Lower leg skin (tissue), 4 donors: ENCODE results near the gene EDNRA. TPM values are rescaled to one million over a fixed set of nuclear protein-coding genes. Genes with fewer than 3 reads are reported as not detected.

ENCODE experiments used
- DNase-seq, 2 donors: peaks; one replicate each; pipeline ENCODE4 v3.0.0-alpha.2; 2019; ENCODE audit warnings: low spot score in 2 of 2
- H3K4me3 ChIP-seq: fragments of 200-600 bp; sonication (generic); 2 replicates; pipeline ENCODE4 v1.5.1; 2017; ENCODE audit warnings: mild to moderate bottlenecking, low read depth; ENCODE audit not compliant: poor library complexity, severe bottlenecking
- CTCF ChIP-seq, 3 donors: fragments of 450-650 bp; IDR thresholded peaks; one replicate each; pipeline ENCODE4 v1.5.1; 2016; ENCODE audit warnings: antibody characterized with exemption in 3 of 3, mild to moderate bottlenecking in 3 of 3, moderate library complexity in 2 of 3
- POLR2A ChIP-seq, 2 donors: fragments of 450-650 bp; IDR thresholded peaks; one replicate each; pipeline ENCODE4 v1.6.1; 2016 to 2017; ENCODE audit warnings: antibody characterized with exemption in 2 of 2, mild to moderate bottlenecking in 1 of 2, moderate library complexity in 1 of 2
- WGBS, 2 donors: methylation state at CpG; one replicate each; pipeline ENCODE4 v1.1.5; 2018; 5-methylcytosine and 5-hydroxymethylcytosine counted together
- intact Hi-C: fragments of 100-400 bp; cut with DNase I; formaldehyde crosslinking; loops from one replicate; pipeline ENCODE4 v1.15.0; 2023; ENCODE audit warnings: low total_unique reads
- total RNA-seq, 4 donors: library from RNA; depleted of rRNA; stranded (reverse); fragments of >200 nt; gene quantifications; one replicate each; pipeline ENCODE4 v1.1.0, GENCODE V29; 2016

Gene EDNRA
- total RNA-seq, 4 donors from 2014 or later, result 2.1 to 10.3 (median 6.0) TPM

- no peak overlapping the region for H3K4me3 ChIP-seq
- intact Hi-C loops, result no loop called here
- 51 to 57% methylated on average over 2 of the region's 2 CpGs for WGBS, 2 donors
- no peak for TF ChIP-seq CTCF (IDR thresholded peaks at IDR 0.05)
- no peak for TF ChIP-seq POLR2A (IDR thresholded peaks at IDR 0.05)
- DNase-seq, result no peak
These were observed 10.2 kb downstream of the EDNRA start for GRCh38 chr4:147491086-147491485.

- DNase-seq, result no peak
- intact Hi-C loops, result no loop called here
- TF ChIP-seq CTCF (IDR thresholded peaks at IDR 0.05) (no peak), POLR2A (IDR thresholded peaks at IDR 0.05) (no peak)
- H3K4me3 ChIP-seq, result no peak overlapping the region
- 47 to 49% methylated on average over 2 of the region's 2 CpGs for WGBS, 2 donors
These were observed 11.4 kb downstream of the EDNRA start for GRCh38 chr4:147492306-147492705.

- 25 to 47% methylated on average over 6 of the region's 6 CpGs for WGBS, 2 donors
- intact Hi-C loops, result no loop called here
- no peak overlapping the region for H3K4me3 ChIP-seq
- TF ChIP-seq CTCF (IDR thresholded peaks at IDR 0.05) (no peak), POLR2A (IDR thresholded peaks at IDR 0.05) (no peak)
- DNase-seq, result no peak
These were observed 11.9 kb downstream of the EDNRA start for GRCh38 chr4:147492761-147493160.

GRCh38 chr4:147493307-147493706 is 12.4 kb downstream of the EDNRA start:
- 74 to 86% methylated on average over 1 of the region's 1 CpG for WGBS, 2 donors
- TF ChIP-seq CTCF (IDR thresholded peaks at IDR 0.05) (no peak), POLR2A (IDR thresholded peaks at IDR 0.05) (no peak)
- no peak for DNase-seq
- intact Hi-C loops, result no loop called here
- no peak overlapping the region for H3K4me3 ChIP-seq

GRCh38 chr4:147494301-147494700 is 13.4 kb downstream of the EDNRA start:
- DNase-seq, result no peak
- no peak overlapping the region for H3K4me3 ChIP-seq
- no peak for TF ChIP-seq POLR2A (IDR thresholded peaks at IDR 0.05)
- TF ChIP-seq CTCF (IDR thresholded peaks at IDR 0.05), result no peak
- 44 to 63% methylated on average over 2 of the region's 2 CpGs for WGBS, 2 donors
- intact Hi-C loops, result no loop called here

- TF ChIP-seq POLR2A (IDR thresholded peaks at IDR 0.05), result no peak
- no peak for TF ChIP-seq CTCF (IDR thresholded peaks at IDR 0.05)
- H3K4me3 ChIP-seq, result no peak overlapping the region
- intact Hi-C loops, result no loop called here
- DNase-seq, result no peak
- 95 to 100% methylated on average over 1 of the region's 1 CpG for WGBS, 2 donors
These were observed 15.6 kb downstream of the EDNRA start for GRCh38 chr4:147496500-147496899.
